Measurements from ENCODE around the gene TTC21B. TPM values are rescaled to one million over a fixed set of nuclear protein-coding genes. Genes with fewer than 3 reads are reported as not detected.

TTC21B gene
- total and polyA plus RNA-seq, 2 of the 8 experiments (the other 6 are each of a cell fraction or from before 2014, with no cell fraction given): 6.9 to 20.8 TPM

GRCh38 chr2:165953655-165954606 lies at the start of gene TTC21B (continued):
- TF ChIP-seq CTCF (IDR thresholded peaks at IDR 0.05; ENCODE audit: control extremely low read depth in 1 of 3, insufficient read depth in 1 of 3, low read depth in 1 of 3, low read length in 3 of 3): peak; percentile 53 to 85 (median 72)
- TF ChIP-seq SP4 (IDR thresholded peaks at IDR 0.05; ENCODE audit: low read length): peak; percentile 81; the same call in 1 of the 2 replicates
- TF ChIP-seq RAD21 (IDR thresholded peaks at IDR 0.05 in 1 of 2, conservative IDR thresholded peaks at IDR 0.05 in 1 of 2; ENCODE audit: low read depth in 2 of 2, low read length in 2 of 2): peak; percentile 57
- TF ChIP-seq HDAC2 (IDR thresholded peaks at IDR 0.05; ENCODE audit: borderline replicate concordance in 1 of 2, low read depth in 2 of 2, low read length in 2 of 2): peak; percentile 20 to 89; a peak in 1 of 4 replicates
- TF ChIP-seq BACH1 (IDR thresholded peaks at IDR 0.05; ENCODE audit: low read length): no peak
- TF ChIP-seq TEAD4 (IDR thresholded peaks at IDR 0.05; ENCODE audit: low read depth, low read length): no peak
- peak; percentile 64 for TF ChIP-seq SAP30 (IDR thresholded peaks at IDR 0.05; ENCODE audit: insufficient read depth, insufficient replicate concordance, low read length)
- peak in 1 of 2 experiments; percentile 66; a peak in 2 of 3 replicates for TF ChIP-seq POLR2A (IDR thresholded peaks at IDR 0.05; ENCODE audit: control extremely low read depth in 1 of 2, low read depth in 2 of 2, low read length in 2 of 2)
- TF ChIP-seq SUZ12 (IDR thresholded peaks at IDR 0.05; ENCODE audit: low read length): no peak
- TF ChIP-seq CTBP2 (IDR thresholded peaks at IDR 0.05; ENCODE audit: borderline replicate concordance, insufficient read depth, insufficient read length, low read length): peak; percentile 52
- TF ChIP-seq ATF2 (IDR thresholded peaks at IDR 0.05; ENCODE audit: low read length): peak; percentile 79; the same call in 1 of the 2 replicates
- TF ChIP-seq SIN3A (conservative IDR thresholded peaks at IDR 0.05 in 1 of 2, IDR thresholded peaks at IDR 0.05 in 1 of 2; ENCODE audit: low read depth in 1 of 2, low read length in 2 of 2): 0 out of 4 replicates have a peak, but pooled peaks of 1 of the 2 experiments have one; percentile 45
- no peak for TF ChIP-seq POU5F1 (IDR thresholded peaks at IDR 0.05; ENCODE audit: low read depth, low read length)
- peak; percentile 81 for TF ChIP-seq PHF8 (conservative IDR thresholded peaks at IDR 0.05; ENCODE audit: low read depth, low read length)
- peak; percentile 77 for TF ChIP-seq KDM4A (IDR thresholded peaks at IDR 0.05; ENCODE audit: low read depth, low read length, severe bottlenecking)
- TF ChIP-seq SRF (IDR thresholded peaks at IDR 0.05; ENCODE audit: low read depth, low read length): no peak; the same call in 1 of the 2 replicates
- TF ChIP-seq ASH2L (IDR thresholded peaks at IDR 0.05; ENCODE audit: low read length): peak; percentile 99
